CD4-positive, alpha-beta T cell treated with Interleukin-10 for 1 hour (primary cell): ENCODE data around the gene COQ8A.
"Not testable (repeated sequence)": the region's sequence is repeated elsewhere in the genome, so short reads cannot be mapped to it uniquely, and the experiment has no call there.

Source experiments
- DNase-seq: peaks from one replicate; pipeline ENCODE4 v3.0.0-alpha.2; 2020

Gene COQ8A

DNA sequence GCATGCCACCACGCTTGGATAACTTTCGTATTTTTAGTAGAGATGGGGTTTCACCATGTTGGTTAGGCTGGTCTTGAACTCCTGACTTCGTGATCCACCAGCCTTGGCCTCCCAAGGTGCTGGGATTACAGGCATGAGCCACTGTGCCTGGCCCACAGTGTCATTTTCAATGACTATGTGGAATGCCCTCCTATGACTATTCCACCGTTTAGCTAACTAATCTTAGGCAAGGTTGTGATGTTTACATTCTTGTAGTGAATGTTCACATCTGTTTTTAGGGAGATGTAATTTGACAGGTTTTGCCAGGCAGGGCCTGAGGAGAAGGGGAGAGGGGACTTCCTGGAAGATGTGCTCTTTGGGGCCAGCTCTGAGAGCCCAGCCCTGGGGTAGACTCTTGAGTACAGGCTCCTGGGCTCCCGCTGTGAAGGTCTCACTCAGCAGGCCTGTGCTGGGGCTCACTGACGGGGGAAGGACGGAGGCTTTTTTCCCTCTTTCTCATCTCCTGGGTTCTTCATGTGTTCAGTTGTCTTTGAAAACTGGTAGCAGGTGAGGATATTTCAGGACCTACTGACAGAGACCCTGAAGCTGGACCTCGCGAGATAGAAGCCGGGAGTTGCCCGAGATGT, 13.2 kb downstream of the COQ8A start:
- DNase-seq = no peak

GRCh38 chr1:226954337-226954736, 14.2 kb downstream of the COQ8A start:
- DNase-seq = no peak

GRCh38 chr1:226954777-226955176, 14.7 kb downstream of the COQ8A start:
- DNase-seq = no peak

DNA sequence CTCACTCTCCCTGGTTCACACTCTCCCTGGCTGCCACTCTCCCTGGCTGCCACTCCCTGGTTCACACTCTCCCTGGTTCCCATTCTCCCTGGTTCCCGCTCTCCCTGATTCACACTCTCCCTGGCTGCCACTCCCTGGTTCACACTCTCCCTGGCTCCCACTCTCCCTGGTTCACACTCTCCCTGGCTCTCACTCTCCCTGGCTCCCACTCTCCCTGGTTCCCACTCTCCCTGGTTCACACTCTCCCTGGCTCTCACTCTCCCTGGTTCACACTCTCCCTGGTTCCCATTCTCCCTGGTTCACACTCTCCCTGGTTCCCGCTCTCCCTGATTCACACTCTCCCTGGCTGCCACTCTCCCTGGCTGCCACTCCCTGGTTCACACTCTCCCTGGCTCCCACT, 15.8 kb downstream of the COQ8A start:
- not testable (repeated sequence) for DNase-seq

DNA sequence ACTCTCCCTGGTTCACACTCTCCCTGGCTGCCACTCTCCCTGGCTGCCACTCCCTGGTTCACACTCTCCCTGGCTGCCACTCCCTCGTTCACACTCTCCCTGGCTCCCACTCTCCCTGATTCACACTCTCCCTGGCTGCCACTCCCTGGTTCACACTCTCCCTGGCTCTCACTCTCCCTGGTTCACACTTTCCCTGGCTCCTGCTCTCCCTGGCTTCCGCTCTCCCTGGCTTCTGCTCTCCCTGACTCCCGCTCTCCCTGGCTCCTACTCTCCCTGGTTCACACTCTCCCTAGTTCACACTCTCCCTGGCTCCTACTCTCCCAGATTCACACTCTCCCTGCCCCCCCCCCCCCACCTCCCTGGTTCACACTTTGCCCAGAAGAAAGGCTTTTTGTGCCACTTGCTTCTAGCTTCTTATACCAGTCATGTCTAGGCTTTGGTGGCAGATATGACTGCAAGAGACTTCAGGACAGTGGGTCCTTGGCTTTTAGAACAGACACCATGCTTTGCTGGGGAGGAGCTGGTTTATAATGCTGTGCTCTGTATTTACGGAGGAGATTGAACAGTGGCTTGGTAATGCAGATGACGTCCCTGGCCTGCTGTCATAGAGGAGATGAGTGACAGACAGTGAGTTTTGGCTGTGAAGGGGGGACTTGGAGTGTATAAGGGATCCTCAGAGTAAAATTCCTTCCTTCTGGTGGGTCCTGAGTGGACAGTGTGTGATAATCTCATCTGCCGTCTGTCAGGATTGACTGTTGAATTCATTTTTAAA, 17.0 kb downstream of the COQ8A start:
- no peak for DNase-seq

DNA sequence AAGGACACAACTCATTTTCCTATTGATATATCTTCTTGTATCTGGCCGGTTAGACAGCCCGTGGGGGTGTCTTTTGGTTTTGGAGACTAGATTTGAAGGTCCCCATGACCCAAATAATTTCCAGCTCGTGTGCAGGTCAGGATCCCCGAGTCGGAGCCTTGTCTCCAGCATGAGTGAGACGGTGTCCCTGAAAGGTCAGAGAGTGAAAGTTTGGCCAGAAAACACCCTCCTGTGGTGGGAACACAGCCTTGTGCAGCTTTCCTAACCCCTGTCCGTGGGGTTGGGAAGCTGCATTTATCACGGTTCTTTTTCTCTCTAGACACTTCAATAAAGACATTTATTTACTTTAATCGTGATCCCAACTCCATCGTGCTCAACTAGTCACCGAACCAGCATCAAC, 17.6 kb downstream of the COQ8A start:
- DNase-seq = no peak

DNA sequence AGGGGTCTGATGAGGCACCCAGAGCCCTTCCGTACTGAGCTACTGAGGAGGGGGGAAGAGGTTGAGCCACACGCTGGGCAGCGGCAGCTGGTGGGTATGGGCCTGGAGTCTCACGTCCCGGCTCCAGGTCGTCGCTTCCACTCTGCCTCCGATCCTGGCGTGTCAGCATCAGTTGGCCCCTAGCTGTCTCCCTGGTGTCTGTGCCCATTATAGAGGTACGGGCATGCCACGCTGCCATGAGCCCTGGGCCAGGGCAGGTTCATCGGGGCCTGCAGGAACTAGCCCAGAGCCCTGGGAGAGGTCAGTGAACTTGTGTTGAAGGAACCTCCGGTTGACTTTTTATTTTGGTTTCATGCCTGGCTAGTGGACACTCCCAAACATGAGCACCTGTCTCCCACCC, 18.2 kb downstream of the COQ8A start:
- DNase-seq = no peak

DNA sequence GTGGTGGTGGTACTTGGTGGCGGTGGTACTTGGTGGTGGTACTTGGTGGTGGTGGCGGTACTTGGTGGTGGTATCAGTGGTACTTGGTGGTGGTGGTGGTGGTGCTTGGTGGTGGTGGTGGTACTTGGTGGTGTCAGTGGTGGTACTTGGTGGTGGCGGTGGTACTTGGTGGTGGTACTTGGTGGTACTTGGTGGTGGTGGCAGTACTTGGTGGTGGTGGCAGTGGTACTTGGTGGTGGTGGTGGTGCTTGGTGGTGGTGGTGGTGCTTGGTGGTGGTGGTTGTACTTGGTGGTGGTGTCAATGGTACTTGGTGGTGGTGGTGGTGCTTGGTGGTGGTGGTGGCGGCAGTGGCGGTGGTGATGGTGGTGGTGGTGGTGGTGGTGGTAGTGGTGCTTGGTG, 20.2 kb downstream of the COQ8A start:
- DNase-seq = no peak

- no peak for DNase-seq
These were observed 21.1 kb downstream of the COQ8A start for GRCh38 chr1:226960944-226961765.

- no peak for DNase-seq
These were observed 22.6 kb downstream of the COQ8A start for GRCh38 chr1:226962421-226963391.

DNA sequence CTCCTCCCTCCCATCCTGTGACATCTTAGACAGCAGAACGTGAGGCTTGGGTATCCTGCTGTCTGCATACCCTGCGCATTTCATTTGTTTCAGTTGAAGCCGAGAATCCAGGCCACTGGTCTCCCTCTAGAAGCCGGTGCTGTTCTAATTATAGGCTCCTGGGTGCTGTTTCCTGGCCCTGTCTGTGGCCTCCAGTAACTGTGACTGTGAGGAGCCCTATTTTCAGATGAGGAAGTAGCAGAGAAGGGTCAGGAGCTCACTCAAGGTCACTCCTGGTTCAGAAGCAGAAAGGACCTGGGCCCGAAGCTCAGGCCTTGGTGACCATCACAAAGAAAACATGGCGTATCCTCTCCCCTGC, 24.0 kb downstream of the COQ8A start:
- no peak for DNase-seq

DNA sequence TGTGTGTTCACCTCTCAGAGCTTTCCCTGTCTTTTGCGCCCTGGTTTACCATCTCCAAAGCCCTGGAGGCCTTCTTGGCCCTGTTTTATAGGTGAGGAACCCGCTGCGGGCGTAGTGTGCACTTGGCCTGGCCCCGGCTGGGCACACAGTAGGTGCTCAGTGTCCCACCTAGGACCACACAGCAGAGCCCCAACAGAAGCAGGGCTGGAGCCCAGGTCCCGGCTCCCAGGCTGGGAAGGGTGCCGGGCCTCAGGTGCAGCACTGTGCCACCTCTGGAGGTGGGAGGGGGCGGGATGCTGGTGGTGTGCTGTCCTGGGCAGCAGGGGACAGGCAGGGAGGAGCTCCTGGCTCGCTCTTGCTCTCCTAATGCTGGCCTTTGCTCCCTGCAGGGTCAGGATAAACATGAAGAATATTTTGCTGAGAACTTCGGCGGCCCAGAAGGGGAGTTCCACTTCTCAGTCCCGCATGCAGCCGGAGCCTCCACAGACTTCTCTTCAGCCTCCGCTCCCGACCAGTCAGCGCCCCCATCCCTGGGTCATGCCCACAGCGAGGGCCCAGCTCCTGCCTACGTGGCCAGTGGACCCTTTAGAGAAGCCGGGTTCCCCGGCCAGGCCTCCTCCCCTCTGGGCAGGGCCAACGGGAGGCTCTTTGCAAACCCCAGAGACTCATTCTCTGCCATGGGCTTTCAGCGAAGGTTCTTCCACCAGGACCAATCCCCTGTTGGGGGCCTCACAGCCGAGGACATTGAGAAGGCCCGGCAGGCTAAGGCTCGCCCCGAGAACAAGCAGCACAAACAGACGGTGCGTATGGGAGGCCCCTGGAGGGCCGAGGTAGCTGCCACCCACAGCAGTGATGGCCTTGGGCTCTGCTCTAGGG, 24.8 kb downstream of the COQ8A start:
- no peak for DNase-seq

DNA sequence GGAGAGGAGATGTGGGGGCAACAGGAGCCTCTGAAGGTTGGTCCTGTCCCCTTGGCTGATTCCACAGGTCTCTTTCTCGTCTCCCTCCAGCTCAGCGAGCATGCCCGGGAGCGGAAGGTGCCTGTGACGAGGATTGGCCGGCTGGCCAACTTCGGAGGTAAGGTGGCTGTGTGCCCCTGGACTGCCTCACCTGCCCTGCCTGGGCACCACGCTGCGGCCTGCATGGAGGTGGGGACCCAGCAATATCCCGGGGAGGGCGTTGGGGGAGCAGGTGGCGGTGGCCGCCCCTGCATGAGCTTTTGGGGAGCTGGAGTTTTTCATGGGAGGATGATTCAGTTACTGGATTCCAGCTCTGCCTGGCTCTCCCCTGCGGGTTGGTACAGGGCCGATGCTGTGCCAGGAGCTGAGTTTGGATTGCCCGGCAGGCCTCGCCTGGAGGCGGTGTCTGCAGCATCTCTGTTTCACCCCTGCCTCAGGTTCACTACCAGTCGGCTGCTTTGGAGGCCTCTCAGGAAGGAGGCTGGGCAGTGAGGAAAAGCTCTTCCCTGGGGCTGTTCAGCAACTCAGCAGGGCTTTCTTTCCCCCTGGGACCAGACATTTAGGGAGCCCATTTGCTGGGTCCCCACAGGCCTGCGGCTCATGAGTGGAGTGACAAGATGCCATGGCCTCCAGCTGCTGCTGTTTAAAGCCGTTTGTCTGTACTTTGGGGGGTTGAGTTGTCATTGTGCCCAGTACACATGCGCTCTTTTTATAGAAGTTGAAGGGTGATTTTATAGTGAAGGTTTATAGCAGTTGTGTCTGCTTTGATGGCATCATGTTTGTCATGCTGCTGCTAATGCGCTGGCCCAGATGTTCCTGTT, 25.7 kb downstream of the COQ8A start:
- DNase-seq = no peak

DNA sequence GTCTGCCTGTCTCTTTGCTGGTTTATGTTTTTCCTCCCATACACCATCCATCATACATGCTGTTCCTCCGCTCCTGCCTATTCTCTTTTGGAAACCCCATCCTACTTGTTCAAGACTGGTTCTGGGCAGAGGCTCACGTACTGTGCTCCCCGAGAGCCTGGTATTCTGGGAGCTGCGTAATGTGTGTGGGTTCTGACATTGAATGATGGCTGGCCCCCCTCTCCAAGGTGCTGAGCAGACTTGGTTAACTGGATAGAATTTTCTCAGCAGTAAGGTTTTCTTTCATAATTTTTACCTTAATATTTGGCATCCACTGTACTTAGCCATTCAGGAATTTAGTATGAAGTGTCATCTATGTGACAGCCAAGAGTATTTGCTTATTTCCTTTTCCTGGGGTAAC, 26.6 kb downstream of the COQ8A start:
- no peak for DNase-seq

DNA sequence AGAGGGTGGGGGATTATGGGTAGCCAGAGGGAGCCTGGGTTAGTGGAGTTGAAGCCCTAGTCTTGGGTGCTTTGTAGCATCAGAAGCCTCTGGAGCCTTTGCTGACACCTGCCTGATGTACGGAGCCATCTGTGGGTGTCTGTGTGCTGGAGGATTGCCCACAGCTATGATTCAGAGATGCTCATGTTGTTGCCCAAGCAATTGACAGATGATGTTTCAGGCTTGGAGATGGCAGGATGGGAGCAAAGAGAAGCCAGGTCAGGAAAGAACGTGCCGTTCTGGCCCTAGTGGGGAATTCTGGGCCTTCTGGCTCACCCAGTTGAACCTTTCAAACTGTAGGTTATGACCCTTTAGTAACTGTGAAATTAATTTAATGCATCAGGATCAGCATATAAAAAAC, 27.6 kb downstream of the COQ8A start:
- DNase-seq = no peak

DNA sequence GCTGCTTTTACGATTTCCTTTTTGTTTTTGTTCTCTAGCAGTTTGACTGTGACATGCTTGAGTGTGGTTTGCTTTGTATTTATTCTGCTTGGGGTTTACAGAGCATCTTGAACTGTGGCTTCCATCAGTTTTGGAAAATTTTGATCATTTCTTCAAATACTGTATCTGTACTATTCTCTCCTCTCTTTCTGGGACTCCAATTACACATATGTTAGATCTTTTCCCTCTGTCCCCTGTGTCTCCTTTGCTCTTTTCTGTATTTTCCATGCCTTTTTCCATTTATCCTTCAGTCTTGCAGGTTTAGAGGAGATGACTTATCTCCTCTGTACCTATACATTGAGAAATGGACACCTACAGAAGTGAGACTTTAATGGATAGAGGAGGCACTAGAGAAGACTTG, 31.7 kb downstream of the COQ8A start:
- no peak for DNase-seq

- DNase-seq = no peak
These were observed 32.8 kb downstream of the COQ8A start for GRCh38 chr1:226972931-226973330.

GRCh38 chr1:226973371-226973897, 33.3 kb downstream of the COQ8A start:
- DNase-seq = no peak

- no peak for DNase-seq
These were observed 33.9 kb downstream of the COQ8A start for GRCh38 chr1:226973898-226974543.
